Activated naive CD4-positive, alpha-beta T cell treated with anti-CD3 and anti-CD28 coated beads, Interleukin-2, amount 50 U/mL, for 16 hours (primary cell): ENCODE results near the gene DOCK1.

Source experiments
- DNase-seq: peaks from one replicate; pipeline ENCODE4 v3.0.0-alpha.2; 2020

The DOCK1 gene

GRCh38 chr10:126955934-126956711 lies 50.9 kb downstream of the DOCK1 start:
- no peak for DNase-seq

GRCh38 chr10:126956712-126957108 lies 51.5 kb downstream of the DOCK1 start:
- no peak for DNase-seq

DNA sequence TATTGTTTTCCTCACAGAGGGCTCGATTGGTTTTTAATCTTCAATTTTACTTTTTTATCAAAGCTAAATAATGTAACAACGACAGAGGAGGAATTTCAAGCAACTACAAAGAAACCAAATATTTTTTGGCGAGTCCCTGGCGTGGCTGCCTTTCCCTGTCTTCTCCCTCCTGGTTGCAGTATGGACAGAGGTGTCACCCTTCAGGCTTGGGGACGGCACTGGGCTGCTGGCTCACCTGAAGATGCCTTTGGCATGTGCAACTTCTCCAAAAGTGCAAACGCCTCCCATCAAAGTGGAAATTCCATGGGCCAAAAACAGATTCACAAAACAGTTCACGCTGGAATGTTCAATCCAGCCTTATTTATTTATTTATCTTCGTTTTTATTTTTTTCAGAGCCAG lies 51.9 kb downstream of the DOCK1 start:
- no peak for DNase-seq

DNA sequence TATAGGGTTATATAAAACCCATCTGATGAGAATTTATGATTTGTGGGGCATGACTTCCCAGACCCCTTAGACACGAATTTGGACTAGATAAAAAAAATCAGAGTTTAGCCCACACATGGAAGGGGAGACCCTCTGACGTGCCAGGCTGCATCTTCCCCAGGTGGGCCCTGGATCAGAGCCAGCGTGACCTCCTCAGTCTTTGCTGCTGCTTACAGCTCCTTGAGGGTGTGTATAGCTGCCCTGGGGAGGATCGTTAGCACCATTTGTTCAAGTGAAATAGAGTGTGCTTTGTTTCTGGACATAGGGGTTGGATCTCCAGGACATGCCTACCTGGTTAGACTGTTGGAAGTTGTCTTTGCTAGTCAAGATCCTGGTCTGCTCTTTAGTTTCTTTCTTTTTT lies 54.2 kb downstream of the DOCK1 start:
- no peak for DNase-seq

DNA sequence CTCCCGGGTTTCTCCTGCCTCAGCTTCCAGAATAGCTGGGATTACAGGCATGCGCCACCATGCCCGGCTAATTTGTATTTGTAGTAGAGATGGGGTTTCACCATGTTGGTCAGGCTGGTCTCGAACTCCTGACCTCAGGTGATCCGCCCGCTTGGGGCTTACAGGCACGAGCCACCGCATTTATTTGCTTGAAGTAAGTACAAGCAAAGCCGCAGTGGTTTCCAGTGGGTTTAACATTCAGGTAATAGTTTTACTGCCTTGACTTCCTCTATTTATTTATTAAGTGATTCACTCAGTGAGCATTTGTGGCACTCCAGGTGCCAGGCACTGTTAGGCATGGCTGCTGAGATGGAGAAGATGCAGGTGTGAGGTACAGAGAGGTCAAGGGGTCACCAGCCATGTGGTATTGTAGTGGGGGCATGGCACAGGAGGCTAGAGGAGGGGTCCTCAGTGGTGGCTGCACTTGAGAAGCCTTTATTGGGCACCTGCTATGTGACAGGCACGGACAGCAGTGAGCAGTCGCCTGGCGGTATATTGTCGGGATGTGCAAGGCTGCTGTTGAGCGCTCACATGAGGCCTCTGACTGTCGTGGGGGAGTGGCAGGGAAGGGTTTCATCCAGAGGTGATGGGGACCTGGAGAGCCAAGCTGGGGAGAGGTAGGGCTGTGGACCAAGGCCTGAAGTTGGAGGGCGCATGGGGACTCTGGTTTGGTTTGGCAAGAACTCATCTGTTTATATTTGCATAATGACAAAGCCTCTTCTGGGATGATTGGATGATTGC lies 54.9 kb downstream of the DOCK1 start:
- DNase-seq: no peak

GRCh38 chr10:126963354-126963753 lies 58.1 kb downstream of the DOCK1 start:
- DNase-seq: no peak

GRCh38 chr10:126964190-126964589 lies 59.0 kb downstream of the DOCK1 start:
- no peak for DNase-seq

DNA sequence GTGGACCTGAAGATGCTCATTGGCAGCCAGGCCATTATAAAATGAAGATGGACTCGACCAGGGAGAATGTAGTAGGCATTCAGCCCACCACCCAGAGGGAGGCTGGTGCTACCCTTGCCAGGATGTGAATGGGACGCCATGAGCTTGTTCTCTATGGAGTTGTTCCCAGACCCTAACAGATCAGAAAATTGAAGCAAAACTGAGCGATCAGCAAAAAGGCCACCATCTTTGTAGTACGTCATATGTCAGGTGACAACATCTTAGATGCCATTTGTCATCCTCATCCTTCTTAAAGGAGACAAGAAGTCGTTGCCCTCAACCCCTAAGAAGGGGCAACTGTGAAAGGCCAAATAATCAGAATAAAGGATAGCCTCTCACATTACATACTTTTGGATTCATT lies 61.7 kb downstream of the DOCK1 start:
- DNase-seq: no peak

GRCh38 chr10:126969310-126969709 lies 64.1 kb downstream of the DOCK1 start:
- DNase-seq: no peak

GRCh38 chr10:126972635-126973414 lies 67.6 kb downstream of the DOCK1 start:
- DNase-seq: no peak

- DNase-seq: no peak
Observed at GRCh38 chr10:126975221-126975620, 70.0 kb downstream of the DOCK1 start.

DNA sequence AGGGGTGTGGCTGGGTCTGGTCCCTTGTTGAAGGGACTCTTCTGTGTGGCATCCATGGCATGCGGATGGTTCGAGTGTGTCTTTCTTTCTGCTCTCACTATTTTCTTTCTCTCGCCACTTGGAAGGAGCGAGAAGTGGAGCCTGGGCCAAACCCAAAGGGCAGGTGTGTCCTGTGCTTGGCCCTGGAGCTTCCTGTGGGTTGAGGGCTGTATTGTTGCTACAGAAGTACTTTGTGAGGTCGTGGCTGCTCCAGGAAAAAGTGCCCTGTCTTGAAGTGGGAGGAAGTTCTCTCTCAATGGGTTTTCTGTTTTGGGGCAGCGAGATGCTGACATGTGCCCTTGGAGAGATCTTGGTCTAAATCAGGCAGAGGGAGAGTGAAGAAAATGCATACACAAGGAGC lies 72.0 kb downstream of the DOCK1 start:
- DNase-seq: no peak

- DNase-seq: no peak
Observed at GRCh38 chr10:126979311-126979710, 74.1 kb downstream of the DOCK1 start.

DNA sequence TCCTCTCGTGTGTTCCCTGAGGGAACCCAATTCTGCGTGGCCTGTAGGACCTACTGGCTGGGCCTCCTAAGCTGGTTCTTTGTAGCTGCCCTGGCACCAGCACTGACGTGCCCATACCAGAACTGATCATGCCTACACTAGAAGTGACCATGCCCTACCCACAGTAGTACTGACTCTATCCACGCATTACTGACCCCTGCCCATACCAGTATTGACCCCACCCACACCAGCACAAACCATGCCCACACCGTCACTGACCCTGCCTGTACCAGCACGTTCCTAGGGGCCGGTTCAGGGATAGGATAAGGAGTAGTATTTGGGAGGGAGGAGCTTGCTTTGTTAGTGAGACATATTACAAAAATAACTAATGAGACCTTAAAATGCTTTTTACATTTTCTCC lies 88.0 kb downstream of the DOCK1 start:
- no peak for DNase-seq

GRCh38 chr10:126997801-126998590 lies 92.8 kb downstream of the DOCK1 start:
- no peak for DNase-seq

DNA sequence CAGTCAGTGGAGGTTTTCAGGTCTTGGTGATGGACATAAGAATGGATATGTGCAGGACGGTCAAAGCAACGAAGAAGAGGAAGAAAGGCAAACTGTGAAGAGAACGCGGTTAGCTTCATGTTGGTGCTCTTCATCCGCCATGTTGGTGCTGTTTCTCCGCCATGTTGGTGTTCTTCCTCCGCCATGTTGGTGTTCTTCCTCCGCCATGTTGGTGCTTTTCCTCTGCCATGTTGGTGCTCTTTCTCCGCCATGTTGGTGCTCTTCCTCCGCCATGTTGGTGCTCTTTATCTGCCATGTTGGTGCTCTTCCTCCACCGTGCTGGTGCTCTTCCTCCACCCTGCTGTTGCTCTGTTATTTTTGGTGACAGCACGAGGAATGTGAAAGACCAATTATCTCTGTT lies 95.4 kb downstream of the DOCK1 start:
- DNase-seq: no peak

- DNase-seq: no peak
Observed at GRCh38 chr10:127003032-127003685, 97.9 kb downstream of the DOCK1 start.

GRCh38 chr10:127006453-127006852 lies 101.2 kb downstream of the DOCK1 start:
- DNase-seq: no peak

DNA sequence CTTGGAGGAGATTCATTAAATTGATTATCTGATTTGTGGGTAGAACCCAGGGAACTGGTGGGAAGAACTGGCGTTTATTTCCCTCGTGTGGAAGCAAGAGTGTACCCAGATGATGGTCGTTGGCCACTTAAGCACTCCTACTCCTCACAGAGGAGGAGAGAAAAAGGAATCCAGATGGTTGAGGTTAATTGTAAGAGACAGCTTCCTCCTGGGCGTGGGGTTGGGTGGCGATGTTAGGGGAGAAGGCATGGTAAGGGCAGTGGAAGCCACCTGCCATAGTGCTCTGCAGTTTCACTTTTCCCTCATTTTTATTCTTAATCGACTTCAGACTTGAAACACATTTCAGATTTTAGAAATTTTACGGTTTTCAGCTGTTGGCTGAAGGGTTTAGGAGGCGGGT lies 104.1 kb downstream of the DOCK1 start:
- DNase-seq: no peak

- DNase-seq: no peak
Observed at GRCh38 chr10:127011174-127011573, 105.9 kb downstream of the DOCK1 start.

- no peak for DNase-seq
Observed at GRCh38 chr10:127012071-127012768, 107.0 kb downstream of the DOCK1 start.

DNA sequence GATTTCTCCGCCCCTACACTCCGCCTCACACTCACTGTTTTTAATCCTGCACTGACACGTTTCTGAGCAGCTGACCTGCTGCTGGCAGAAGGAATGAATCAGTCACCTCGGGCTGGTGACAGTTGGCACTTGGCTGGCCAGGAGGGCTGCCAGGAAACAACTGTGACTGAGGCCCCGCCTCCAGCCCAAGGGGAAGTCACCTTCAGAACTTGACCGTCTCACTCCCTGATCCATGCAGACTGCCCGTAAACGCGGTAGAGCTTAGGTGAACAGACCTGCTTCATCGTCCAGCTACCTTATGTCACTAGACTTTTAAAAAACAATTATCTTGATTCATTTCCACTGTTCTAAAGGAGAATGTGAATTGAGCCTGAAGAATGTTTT lies 107.5 kb downstream of the DOCK1 start:
- no peak for DNase-seq
